Right cardiac atrium (tissue), 5 donors: ENCODE data around the gene VPS26C. TPM values are rescaled to one million over a fixed set of nuclear protein-coding genes. Genes with fewer than 3 reads are reported as not detected.
A peak's percentile ranks its signal among the peaks of the same experiment; 100 is the strongest.
"Not testable (repeated sequence)": the region's sequence is repeated elsewhere in the genome, so short reads cannot be mapped to it uniquely, and the experiment has no call there.

ENCODE experiments used
- ATAC-seq, 2 donors: fragments of 200-7000 bp; cut with Tn5 transposase; one replicate each; pipeline versions ENCODE4 v1.8.0 to v1.9.1; 2020; ENCODE audit warnings: moderate library complexity in 2 of 2, mild to moderate bottlenecking in 1 of 2
- DNase-seq, 3 donors: peaks; one replicate each; pipeline ENCODE4 v3.0.0-alpha.2; 2020
- H3K27ac ChIP-seq: one replicate; pipeline ENCODE4 v1.5.1; 2013; ENCODE audit warnings: mild to moderate bottlenecking, low read length, control low read depth, moderate library complexity
- H3K27me3 ChIP-seq: one replicate; pipeline ENCODE4 v1.6.1; 2013; ENCODE audit not compliant: control insufficient read depth, insufficient read depth
- H3K4me1 ChIP-seq: one replicate; pipeline ENCODE4 v1.6.1; 2013; ENCODE audit warnings: low read length; ENCODE audit not compliant: control insufficient read depth, insufficient read depth
- H3K4me3 ChIP-seq: one replicate; pipeline ENCODE4 v1.5.1; 2013; ENCODE audit warnings: low read length, control low read depth
- H3K9me3 ChIP-seq: one replicate; pipeline ENCODE4 v1.6.1; 2013; ENCODE audit warnings: low read length; ENCODE audit not compliant: control insufficient read depth
- WGBS: extraction: QIAGEN DNeasy Blood & Tissue Kit; methylation state at CpG from one replicate; pipeline ENCODE4 v1.1.7; 2013; 5-methylcytosine and 5-hydroxymethylcytosine counted together
- intact Hi-C, 4 donors: fragments of 100-400 bp; cut with DNase I; formaldehyde crosslinking; loops; one replicate each; pipeline versions ENCODE4 v1.11.0 to v1.14.0; 2022 to 2023
- polyA plus RNA-seq: library from polyadenylated mRNA; stranded (reverse); fragments of 200-250 nt; gene quantifications from one replicate; pipeline ENCODE4 v1.2.3, GENCODE V29; 2013
- total RNA-seq, 4 donors: library from RNA; stranded (reverse); fragmentation: NEBNext Ultra II Directional; extraction: Animal tissue kit (Norgen Biotek cat#: 25700); gene quantifications; one replicate each; pipeline ENCODE4 v1.2.1, GENCODE V29; 2021
- donor health status: healthy with polysubstance abuse.
- donor health status: DM: no; HTN: yes; CAD: no.
- donor health status: DM: no; HTN: no; CAD: no.
- donor health status: DM: no; HTN: yes; CAD: no; lungs with severe emphysema.
- donor health status: DM: yes; HTN: yes; CAD: no.

VPS26C gene
- total and polyA plus RNA-seq, 5 donors = 19.4 to 40.7 (median 39.5) TPM

- Histone ChIP-seq H3K4me1 (no peaks in the 10 kb centered on the region), H3K9me3 (no peaks in the 10 kb centered on the region), H3K27me3 (no peaks in the 10 kb centered on the region), H3K4me3 (no peak overlapping the region), H3K27ac (no peak overlapping the region)
- WGBS = 97% methylated on average over 16 of the region's 16 CpGs
- ATAC-seq (no peak), DNase-seq (peak in 1 of 3 donors; percentile 38)
- intact Hi-C loops = loop anchor here in 1 of 4 donors (10.0 kb wide), 1 partner anchor 137 kb away; the partner anchor contains the start of gene DYRK1A
Measured at GRCh38 chr21:37228003-37228400, 39.1 kb downstream of the VPS26C start.

DNA sequence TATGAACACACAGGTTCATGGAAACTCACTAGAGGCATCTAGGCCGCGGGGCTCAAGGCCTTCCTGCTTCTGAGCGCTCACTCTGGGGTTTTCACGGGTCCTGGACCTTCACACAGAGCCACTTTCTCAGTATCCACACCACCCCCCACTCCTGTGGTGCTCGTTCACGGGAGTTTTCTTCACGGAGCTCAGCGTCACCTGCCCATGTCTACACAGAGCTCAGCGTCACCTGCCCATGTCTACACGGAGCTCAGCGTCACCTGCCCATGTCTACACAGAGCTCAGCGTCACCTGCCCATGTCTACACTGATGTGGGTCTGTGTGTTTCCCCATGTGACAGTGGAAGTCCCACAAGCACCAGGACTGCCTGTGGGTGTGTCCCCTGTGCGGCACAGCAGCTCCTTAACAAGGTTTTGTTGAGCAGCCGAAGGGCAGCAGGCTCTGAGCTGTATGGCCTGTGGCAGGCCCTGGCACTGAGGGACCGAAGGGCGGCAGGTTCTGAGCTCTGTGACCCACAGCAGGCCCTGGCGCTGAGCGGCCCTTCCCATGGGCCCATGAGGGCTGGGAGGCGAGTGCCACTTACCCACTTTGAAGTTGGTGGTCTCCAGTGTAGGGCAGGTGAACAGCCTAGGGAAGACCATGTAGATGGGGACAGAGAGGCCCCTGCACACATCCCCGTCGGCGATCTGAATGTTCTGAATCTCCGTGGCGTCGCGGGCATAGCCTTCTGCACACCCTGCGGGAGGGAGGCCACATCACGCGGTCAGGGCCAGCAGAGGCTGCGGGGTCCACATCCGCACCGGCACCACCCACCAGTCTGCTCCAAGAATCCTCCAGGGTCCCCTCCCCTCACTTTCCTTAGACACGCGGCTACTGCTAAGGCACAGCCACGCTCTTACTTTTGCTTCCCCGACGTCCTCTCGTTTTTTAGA is 39.8 kb downstream of the VPS26C start:
- H3K27ac ChIP-seq = no peak overlapping the region
- no peaks in the 10 kb centered on the region for H3K27me3 ChIP-seq
- peak in 1 of 3 donors; percentile 45 for DNase-seq
- no peaks in the 10 kb centered on the region for H3K4me1 ChIP-seq
- 94% methylated on average over 38 of the region's 38 CpGs for WGBS
- no peak overlapping the region for H3K4me3 ChIP-seq
- intact Hi-C loops = loop anchor here in 1 of 4 donors (10.0 kb wide), 1 partner anchor 137 kb away; the partner anchor contains the start of gene DYRK1A
- no peaks in the 10 kb centered on the region for H3K9me3 ChIP-seq
- ATAC-seq = no peak

DNA sequence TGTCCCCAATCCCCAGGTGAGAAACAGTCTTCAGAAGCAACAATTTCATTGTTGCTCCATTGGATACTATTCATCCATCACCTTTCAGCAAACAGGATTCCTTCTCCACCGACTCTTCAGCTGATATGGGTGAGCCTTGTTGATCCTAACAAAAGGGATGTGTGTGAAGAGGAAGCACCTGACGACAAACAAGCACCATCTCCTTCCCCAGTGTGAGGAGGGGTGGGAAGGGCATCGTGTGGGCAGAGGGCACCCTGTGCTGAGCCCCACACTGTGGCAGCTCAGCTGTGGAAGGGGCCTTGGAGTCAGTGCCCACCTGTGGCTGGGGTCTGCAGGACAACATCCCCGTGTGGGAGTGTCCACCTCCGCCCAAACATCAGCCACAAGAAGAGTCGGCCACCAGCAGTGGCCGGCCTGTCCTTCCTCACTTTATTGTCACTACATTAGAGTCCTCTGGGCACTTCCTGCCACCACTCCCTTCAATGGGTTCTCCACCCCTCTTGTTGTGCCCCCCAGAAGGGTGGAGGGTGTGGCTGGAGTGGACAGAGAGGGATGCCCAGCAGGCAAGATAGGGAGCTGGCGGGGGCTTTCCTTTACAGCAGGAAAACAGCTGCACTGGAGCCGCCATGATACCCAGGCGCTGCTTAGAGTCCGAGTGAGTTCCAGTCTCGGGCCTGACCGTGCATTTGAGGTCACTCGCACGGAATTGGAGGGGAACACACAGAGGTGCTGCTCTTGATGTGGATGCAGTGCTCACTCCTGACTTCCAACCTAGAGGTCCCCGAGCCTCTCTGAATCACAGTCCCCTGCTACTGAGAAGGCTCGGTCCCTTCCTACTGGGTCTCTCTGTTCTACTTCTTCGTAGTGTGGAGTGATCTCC is 40.9 kb downstream of the VPS26C start:
- no peaks in the 10 kb centered on the region for H3K4me1 ChIP-seq
- H3K27ac ChIP-seq = no peak overlapping the region
- 91% methylated on average over 18 of the region's 18 CpGs for WGBS
- ATAC-seq = no peak
- no peaks in the 10 kb centered on the region for H3K9me3 ChIP-seq
- DNase-seq = no peak
- H3K27me3 ChIP-seq = no peaks in the 10 kb centered on the region
- H3K4me3 ChIP-seq = no peak overlapping the region
- intact Hi-C loops = loop anchor here in 1 of 4 donors (10.0 kb wide), 1 partner anchor 139 kb away; the partner anchor contains the start of gene DYRK1A

DNA sequence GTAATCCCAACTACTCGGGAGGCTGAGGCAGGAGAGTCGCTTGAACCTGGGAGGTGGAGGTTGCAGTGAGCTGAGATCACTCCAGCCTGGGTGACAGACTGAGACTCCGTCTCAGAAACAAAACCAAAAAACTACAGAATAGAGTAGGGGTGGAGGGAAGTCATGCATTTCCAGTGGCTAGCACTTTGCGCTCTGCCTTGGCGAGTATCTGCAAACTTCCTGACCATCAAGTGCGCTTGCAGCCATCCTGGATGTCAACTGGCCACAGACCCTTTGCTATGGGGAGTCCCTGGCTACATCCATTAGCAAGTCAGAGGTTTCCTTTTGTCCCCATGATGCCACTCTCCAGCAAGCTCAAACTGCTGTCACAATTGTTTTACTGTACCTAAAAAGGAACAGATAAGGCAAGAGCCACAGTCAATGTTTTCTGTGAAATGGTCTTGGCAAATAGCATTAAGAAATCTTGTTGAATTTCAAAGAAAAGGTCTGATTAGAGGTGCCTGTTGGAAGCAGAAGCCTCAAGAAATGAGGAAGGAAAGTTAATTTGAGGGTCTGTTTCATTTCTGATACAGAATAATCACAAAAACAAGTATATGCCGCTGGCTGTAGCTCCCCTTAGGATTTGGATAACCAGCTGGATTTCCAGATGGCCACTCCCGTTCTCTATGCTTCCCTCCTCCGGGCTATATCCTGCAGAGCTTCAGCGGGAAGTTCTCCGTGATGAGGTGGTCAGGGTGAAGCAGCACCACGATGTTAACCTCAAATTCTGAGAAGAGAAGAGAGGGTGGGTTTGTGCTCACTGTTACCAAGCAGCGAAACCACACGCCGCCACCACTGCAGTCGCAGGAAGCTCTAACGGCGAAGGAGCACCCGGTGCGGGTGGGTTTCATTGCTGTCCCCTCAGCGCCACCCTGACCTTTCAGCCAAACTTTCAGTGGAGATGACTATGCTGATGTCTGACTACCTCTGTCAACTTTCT is 42.0 kb downstream of the VPS26C start:
- Histone ChIP-seq H3K4me1 (no peaks in the 10 kb centered on the region), H3K27me3 (no peaks in the 10 kb centered on the region), H3K9me3 (no peaks in the 10 kb centered on the region), H3K27ac (no peak overlapping the region), H3K4me3 (no peak overlapping the region)
- ATAC-seq (no peak), DNase-seq (peak in 1 of 3 donors; percentile 35)
- intact Hi-C loops = loop anchor here in 1 of 4 donors (10.0 kb wide), 1 partner anchor 140 kb away; the partner anchor contains the start of gene DYRK1A
- 84% methylated on average over 21 of the region's 21 CpGs for WGBS

DNA sequence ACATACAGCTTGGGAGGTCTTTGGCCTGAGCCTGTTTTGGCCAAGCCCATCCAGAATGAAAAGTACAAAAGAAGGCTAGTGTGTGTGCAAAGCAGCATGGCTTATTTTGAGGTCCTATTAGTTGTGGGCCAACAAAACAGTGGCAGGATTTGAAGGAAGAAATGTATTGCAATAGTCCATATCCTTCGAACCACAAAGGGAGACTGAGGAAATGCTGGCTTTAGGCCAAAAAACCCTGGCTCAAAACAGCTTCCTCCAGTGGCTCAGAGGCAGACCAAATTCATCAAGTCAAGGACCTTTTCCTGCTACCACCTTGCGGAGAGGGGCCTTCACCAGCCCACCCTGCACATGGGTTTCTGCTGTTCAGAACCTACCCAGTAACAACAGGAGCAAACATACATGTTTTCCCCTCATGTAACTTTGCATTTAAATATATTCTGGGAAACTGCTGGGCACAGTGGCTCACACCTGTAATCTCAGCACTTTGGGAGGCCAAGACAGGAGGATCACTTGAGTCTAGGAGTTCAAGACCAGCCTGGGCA is 43.3 kb downstream of the VPS26C start:
- Histone ChIP-seq H3K27me3 (no peaks in the 10 kb centered on the region), H3K9me3 (no peaks in the 10 kb centered on the region), H3K27ac (no peak overlapping the region), H3K4me1 (no peaks in the 10 kb centered on the region), H3K4me3 (no peak overlapping the region)
- WGBS = 81% methylated on average over 2 of the region's 2 CpGs
- intact Hi-C loops = loop anchor here in 1 of 4 donors (10.0 kb wide), 1 partner anchor 141 kb away; the partner anchor contains the start of gene DYRK1A
- DNase-seq = no peak
- no peak for ATAC-seq

DNA sequence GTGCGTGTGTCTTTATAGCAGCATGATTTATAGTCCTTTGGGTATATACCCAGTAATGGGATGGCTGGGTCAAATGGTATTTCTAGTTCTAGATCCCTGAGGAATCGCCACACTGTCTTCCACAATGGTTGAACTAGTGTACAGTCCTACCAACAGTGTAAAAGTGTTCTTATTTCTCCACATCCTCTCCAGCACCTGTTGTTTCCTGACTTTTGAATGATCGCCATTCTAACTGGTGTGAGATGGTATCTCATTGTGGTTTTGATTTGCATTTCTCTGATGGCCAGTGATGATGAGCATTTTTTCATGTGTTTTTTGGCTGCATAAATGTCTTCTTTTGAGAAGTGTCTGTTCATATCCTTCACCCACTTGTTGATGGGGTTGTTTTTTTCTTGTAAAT is 44.9 kb downstream of the VPS26C start:
- not testable (repeated sequence) for H3K9me3 ChIP-seq, H3K27ac ChIP-seq, H3K27me3 ChIP-seq, DNase-seq, H3K4me1 ChIP-seq, ATAC-seq, H3K4me3 ChIP-seq
- 85% methylated on average over 2 of the region's 3 CpGs for WGBS
- intact Hi-C loops = loop anchor here in 1 of 4 donors (10.0 kb wide), 1 partner anchor 143 kb away; the partner anchor contains the start of gene DYRK1A

DNA sequence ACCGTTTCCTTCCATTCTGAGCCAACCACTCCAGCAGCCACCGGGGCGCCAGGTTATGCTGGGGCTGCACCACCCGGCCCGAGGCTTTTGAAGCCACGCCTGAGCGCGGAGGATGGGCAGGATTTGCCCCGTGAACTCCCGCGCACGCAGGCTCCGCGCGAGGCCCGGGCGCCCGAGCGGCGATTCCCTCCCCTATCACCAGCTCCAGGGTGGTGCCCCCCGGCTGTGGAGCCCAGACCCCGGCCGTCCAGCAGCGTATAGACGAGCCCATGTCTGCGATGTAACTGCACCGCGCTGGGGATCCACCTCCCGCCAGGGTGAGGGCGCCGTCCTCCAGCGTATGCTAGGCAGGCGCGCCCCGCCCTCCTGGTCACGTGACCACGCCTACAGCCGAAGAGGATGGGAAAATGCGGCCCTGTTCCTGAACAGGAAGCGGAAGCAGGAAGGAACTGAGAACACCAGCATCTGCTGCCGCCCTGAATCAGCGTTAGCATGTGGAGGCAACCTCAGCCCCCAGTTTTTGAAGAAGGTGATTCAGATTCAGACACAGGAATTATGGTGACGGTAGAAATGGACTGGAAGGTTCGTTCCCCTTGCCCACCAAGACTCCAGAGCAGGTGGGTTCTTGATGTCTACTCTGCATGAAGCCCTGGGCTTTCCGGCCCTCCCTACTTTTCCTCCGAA is 46.0 kb downstream of the VPS26C start:
- intact Hi-C loops = loop anchor here in 1 of 4 donors (10.0 kb wide), 1 partner anchor 144 kb away; the partner anchor contains the start of gene DYRK1A
- H3K4me1 ChIP-seq = no peaks in the 10 kb centered on the region
- H3K9me3 ChIP-seq = no peaks in the 10 kb centered on the region
- peak overlapping the region; percentile 42 for H3K4me3 ChIP-seq
- ATAC-seq = peak; percentile 97 to 98
- DNase-seq = peak; percentile 97 to 99 (median 98)
- 6% methylated on average over 46 of the region's 46 CpGs for WGBS
- H3K27ac ChIP-seq = peak overlapping the region; percentile 48
- no peaks in the 10 kb centered on the region for H3K27me3 ChIP-seq

DNA sequence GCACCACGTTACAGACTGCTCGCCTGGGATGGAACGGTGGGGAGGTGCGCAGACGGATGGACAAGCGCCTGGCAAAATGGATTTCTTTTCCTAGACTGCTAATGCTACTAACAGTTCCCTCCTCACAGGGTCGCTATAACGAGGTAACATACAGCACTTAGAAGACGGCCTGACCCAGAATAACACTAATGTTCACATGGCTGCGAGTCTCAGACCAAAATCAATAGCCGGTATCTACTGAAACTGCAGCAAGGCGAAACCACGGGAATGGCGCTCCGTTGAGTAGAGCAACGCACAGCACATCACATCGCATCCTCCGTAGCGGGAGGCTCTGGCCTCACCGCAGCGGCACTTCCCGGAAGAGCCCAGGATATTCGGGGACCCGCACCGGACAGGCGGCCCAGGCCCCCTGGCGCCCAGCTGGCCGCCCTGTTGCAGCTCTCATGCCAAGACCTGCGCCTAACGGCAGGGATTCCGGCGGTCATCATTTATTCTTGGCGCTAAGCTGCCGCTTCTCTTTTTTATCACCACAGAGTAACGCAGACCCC is 46.6 kb downstream of the VPS26C start:
- H3K27me3 ChIP-seq = no peaks in the 10 kb centered on the region
- peak overlapping the region; percentile 48 for H3K27ac ChIP-seq
- no peaks in the 10 kb centered on the region for H3K4me1 ChIP-seq
- no peaks in the 10 kb centered on the region for H3K9me3 ChIP-seq
- ATAC-seq (peak; percentile 74 to 75), DNase-seq (no peak)
- intact Hi-C loops = loop anchor here in 1 of 4 donors (10.0 kb wide), 1 partner anchor 144 kb away; the partner anchor contains the start of gene DYRK1A
- H3K4me3 ChIP-seq = peak overlapping the region; percentile 42
- 2% methylated on average over 35 of the region's 35 CpGs for WGBS
